ENCODE results near the gene SELENOS. TPM values are rescaled to one million over a fixed set of nuclear protein-coding genes. Genes with fewer than 3 reads are reported as not detected.

SELENOS gene
- total and polyA plus RNA-seq, 9 of the 15 experiments (the other 6 are each of a cell fraction or from before 2014, with no cell fraction given) = 24.9 to 57.4 (median 47.9) TPM

DNA sequence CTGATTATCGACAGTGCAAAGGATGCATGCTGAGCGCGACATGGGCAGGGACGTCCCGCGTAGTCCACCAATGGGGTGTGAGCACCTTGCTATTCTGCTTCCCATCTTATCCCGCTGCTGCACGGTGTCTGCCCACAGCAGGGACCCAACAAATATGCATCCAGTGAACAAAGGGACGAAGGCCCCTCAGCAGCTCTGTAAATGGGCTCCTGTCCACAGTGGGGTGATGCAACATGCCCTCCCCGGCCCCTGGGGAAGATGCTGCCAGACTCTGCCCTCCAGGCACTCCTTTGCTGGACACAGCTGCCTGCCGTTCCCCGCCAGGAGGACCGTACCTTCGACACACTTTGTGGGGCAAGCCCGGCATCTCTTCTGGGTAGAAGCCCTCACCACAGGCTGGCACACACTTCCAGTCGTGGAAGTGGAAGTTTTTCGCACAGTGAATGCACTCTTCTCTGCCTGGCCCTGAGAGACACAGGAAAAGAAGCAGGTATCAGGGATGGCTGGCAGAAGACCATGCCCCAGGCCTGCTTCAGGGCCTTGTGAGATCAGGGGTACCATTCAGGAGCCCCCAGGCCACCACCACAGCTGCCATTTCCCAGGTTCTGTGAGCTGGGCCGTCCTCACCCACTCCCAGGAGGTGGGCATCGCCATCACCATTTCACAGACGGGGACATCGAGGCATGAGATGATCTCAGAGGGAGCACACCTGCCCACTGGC, 35.9 kb upstream of the SELENOS start:
- Histone ChIP-seq H4K20me1 (replicated peaks; ENCODE audit: control insufficient read depth, insufficient read depth, low read length) (no peaks in the 10 kb centered on the region; the same call in 1 of the 2 replicates), H3K9ac (ENCODE audit: insufficient read depth in 1 of 2, low read depth in 2 of 2, low read length in 2 of 2) (no peak overlapping the region), H3K27me3 (ENCODE audit: control insufficient read depth in 2 of 2, insufficient read depth in 2 of 2, low read length in 2 of 2) (peaks cover 0 to 40% of the 10 kb centered on the region in 2 experiments; a peak in 2 of 5 replicates), H3K4me1 (replicated peaks in 1 of 2; ENCODE audit: control insufficient read depth in 2 of 2, insufficient read depth in 2 of 2, low read length in 2 of 2) (no peaks in the 10 kb centered on the region; a peak in 1 of 5 replicates), H3K4me3 (no peak overlapping the region), H2AFZ (ENCODE audit: low read depth, low read length) (no peak overlapping the region), H3K9me3 (replicated peaks; ENCODE audit: control insufficient read depth, insufficient read depth, low read depth, low read length) (no peaks in the 10 kb centered on the region), H3K36me3 (ENCODE audit: control insufficient read depth, insufficient read depth, low read length) (no peaks in the 10 kb centered on the region), H3K79me2 (ENCODE audit: control insufficient read depth, insufficient read depth, low read length) (no peaks in the 10 kb centered on the region), H3K4me2 (ENCODE audit: insufficient read depth, low read length) (no peak overlapping the region), H3K27ac (ENCODE audit: extremely low read depth, low read depth, low read length) (no peak overlapping the region), H3K9me1 (ENCODE audit: control insufficient read depth, insufficient read depth, low read length) (no peaks in the 10 kb centered on the region)
- in situ Hi-C loops (cut with MboI) = no loop called here
- intact Hi-C loops (cut with micrococcal nuclease) = no loop called here
- TF ChIP-seq ATF3 (IDR thresholded peaks at IDR 0.05) = 0 out of 2 replicates have a peak, but pooled peaks have one; percentile 17
- no peak for TF ChIP-seq ATF3 (CRISPR knock-in tag; conservative IDR thresholded peaks at IDR 0.05)
- no peak for TF ChIP-seq ELK1 (CRISPR knock-in tag; IDR thresholded peaks at IDR 0.05)
- POLR2A ChIA-PET = no interaction called here
- no TSS peak for BruUV-seq (replicated peaks)
- 44% methylated on average over 21 of the region's 21 CpGs for WGBS (ENCODE audit: insufficient coverage, low coverage, missing lambda C conversion rate)
- DNase-seq (ENCODE audit: extremely low read depth in 1 of 4, low spot score in 3 of 4) (no peak), FAIRE-seq (no peak), ATAC-seq (no peak)
- CTCF ChIA-PET (ENCODE audit: low intra/inter-chr PET ratio) = no interaction called here

Data from K562 (cell line).